DOHH2 (cell line): Measurements from ENCODE around the gene BCL2.
A peak's percentile ranks its signal among the peaks of the same experiment; 100 is the strongest.

Experiments used
- H3F3A ChIP-seq: fragments of 200-600 bp; sonication (generic), shearing (Covaris generic); 2 replicates; pipeline ENCODE4 v1.6.0; 2016; ENCODE audit warnings: antibody characterized with exemption, mild to moderate bottlenecking; ENCODE audit not compliant: control insufficient read depth, insufficient read depth
- H3K27ac ChIP-seq: fragments of 200-600 bp; sonication (generic); 2 replicates; pipeline ENCODE4 v1.5.1; 2014; ENCODE audit warnings: low read depth, mild to moderate bottlenecking, low read length, moderate library complexity
- H3K27me3 ChIP-seq: fragments of 200-600 bp; sonication (generic); 2 replicates; pipeline ENCODE4 v1.6.1; 2014; ENCODE audit warnings: mild to moderate bottlenecking, low read length, mixed read lengths; ENCODE audit not compliant: control insufficient read depth
- H3K36me3 ChIP-seq: fragments of 200-600 bp; sonication (generic); 2 replicates; pipeline ENCODE4 v1.6.1; 2014; ENCODE audit warnings: mild to moderate bottlenecking, low read length, moderate library complexity, mixed read lengths; ENCODE audit not compliant: control insufficient read depth
- H3K4me1 ChIP-seq: fragments of 200-600 bp; sonication (generic); 2 replicates; pipeline ENCODE4 v1.6.1; 2014; ENCODE audit warnings: mild to moderate bottlenecking, low read length, mixed read lengths; ENCODE audit not compliant: control insufficient read depth
- H3K4me2 ChIP-seq: fragments of 200-600 bp; sonication (generic); 2 replicates; pipeline ENCODE4 v1.6.0; 2014; ENCODE audit warnings: mild to moderate bottlenecking, low read length, moderate library complexity
- H3K4me3 ChIP-seq: fragments of 200-600 bp; sonication (generic); 2 replicates; pipeline ENCODE4 v1.5.1; 2014; ENCODE audit warnings: mild to moderate bottlenecking, low read length, mixed read lengths
- H3K79me2 ChIP-seq: fragments of 200-600 bp; sonication (generic); 2 replicates; pipeline ENCODE4 v1.6.1; 2014; ENCODE audit warnings: mild to moderate bottlenecking, low read length, mixed read lengths; ENCODE audit not compliant: control insufficient read depth
- H3K9me2 ChIP-seq: fragments of 200-600 bp; sonication (generic); replicated peaks from 2 replicates; pipeline ENCODE4 v1.6.1; 2014; ENCODE audit warnings: mild to moderate bottlenecking, low read length, mixed read lengths; ENCODE audit not compliant: control insufficient read depth
- H3K9me3 ChIP-seq: fragments of 200-600 bp; sonication (generic); 2 replicates; pipeline ENCODE4 v1.6.1; 2014; ENCODE audit warnings: antibody characterized with exemption, low read length, mixed read lengths; ENCODE audit not compliant: control insufficient read depth, insufficient read depth
- H4K20me1 ChIP-seq: fragments of 200-600 bp; sonication (generic); 2 replicates; pipeline ENCODE4 v1.6.0; 2014; ENCODE audit warnings: low read depth, mild to moderate bottlenecking, antibody characterized with exemption, low read length, moderate library complexity; ENCODE audit not compliant: control insufficient read depth, insufficient read depth
- CTCF ChIP-seq: fragments of 200-600 bp; sonication (generic); IDR thresholded peaks from one replicate; pipeline ENCODE4 v1.5.1; 2014; ENCODE audit warnings: antibody characterized with exemption, mild to moderate bottlenecking, low read depth, low read length; ENCODE audit not compliant: poor library complexity, severe bottlenecking
- EZH2phosphoT487 ChIP-seq: fragments of 200-600 bp; sonication (generic); IDR thresholded peaks from 2 replicates; pipeline ENCODE4 v1.6.1; 2017; ENCODE audit warnings: borderline replicate concordance, mild to moderate bottlenecking, antibody characterized with exemption, low read length, moderate library complexity, mixed read lengths

BCL2 gene

GRCh38 chr18:63314062-63314790 lies 5.3 kb downstream of the BCL2 start:
- Histone ChIP-seq H4K20me1 (peaks cover 42% of the 10 kb centered on the region), H3K4me2 (peak overlapping the region; percentile 62), H3K36me3 (peaks cover 96% of the 10 kb centered on the region), H3K4me3 (peak overlapping the region; percentile 74), H3K9me3 (no peaks in the 10 kb centered on the region), H3K27me3 (peaks cover 33% of the 10 kb centered on the region), H3K9me2 (no peaks in the 10 kb centered on the region), H3K4me1 (peaks cover 50% of the 10 kb centered on the region), H3K79me2 (peaks cover 100% of the 10 kb centered on the region), H3K27ac (peak overlapping the region; percentile 82; the same call in 1 of the 2 replicates), H3F3A (peaks cover 18% of the 10 kb centered on the region)
- TF ChIP-seq EZH2phosphoT487 = no peak
- TF ChIP-seq CTCF = no peak

- no peak for TF ChIP-seq CTCF
- peaks cover 96% of the 10 kb centered on the region for H3K36me3 ChIP-seq
- peaks cover 52% of the 10 kb centered on the region for H3K4me1 ChIP-seq
- no peaks in the 10 kb centered on the region for H3K9me3 ChIP-seq
- H3F3A ChIP-seq = peaks cover 22% of the 10 kb centered on the region
- H3K4me2 ChIP-seq = peak overlapping the region; percentile 62
- peaks cover 25% of the 10 kb centered on the region for H3K27me3 ChIP-seq
- peaks cover 100% of the 10 kb centered on the region for H3K79me2 ChIP-seq
- H3K9me2 ChIP-seq = no peaks in the 10 kb centered on the region
- peaks cover 42% of the 10 kb centered on the region for H4K20me1 ChIP-seq
- H3K4me3 ChIP-seq = peak overlapping the region; percentile 74
- peak overlapping the region; percentile 27 for H3K27ac ChIP-seq
These were observed 6.1 kb downstream of the BCL2 start for GRCh38 chr18:63313396-63313917.

- H3K9me2 ChIP-seq = no peaks in the 10 kb centered on the region
- TF ChIP-seq EZH2phosphoT487 = no peak
- TF ChIP-seq CTCF = no peak
- peaks cover 96% of the 10 kb centered on the region for H3K36me3 ChIP-seq
- peaks cover 47% of the 10 kb centered on the region for H4K20me1 ChIP-seq
- H3K4me3 ChIP-seq = peak overlapping the region; percentile 74
- H3F3A ChIP-seq = peaks cover 24% of the 10 kb centered on the region
- H3K4me1 ChIP-seq = peaks cover 58% of the 10 kb centered on the region
- H3K4me2 ChIP-seq = peak overlapping the region; percentile 62
- peak overlapping the region; percentile 27 for H3K27ac ChIP-seq
- no peaks in the 10 kb centered on the region for H3K9me3 ChIP-seq
- H3K79me2 ChIP-seq = peaks cover 100% of the 10 kb centered on the region
- peaks cover 19% of the 10 kb centered on the region for H3K27me3 ChIP-seq
These were observed 6.7 kb downstream of the BCL2 start for GRCh38 chr18:63312737-63313395.
